Measurements from ENCODE around the gene CCDC154. TPM values are rescaled to one million over a fixed set of nuclear protein-coding genes. Genes with fewer than 3 reads are reported as not detected.
A peak's percentile ranks its signal among the peaks of the same experiment; 100 is the strongest.
"Not testable (repeated sequence)": the region's sequence is repeated elsewhere in the genome, so short reads cannot be mapped to it uniquely, and the experiment has no call there.

Gene CCDC154
- total RNA-seq, 1 donor from 2014 or later, result not detected

DNA sequence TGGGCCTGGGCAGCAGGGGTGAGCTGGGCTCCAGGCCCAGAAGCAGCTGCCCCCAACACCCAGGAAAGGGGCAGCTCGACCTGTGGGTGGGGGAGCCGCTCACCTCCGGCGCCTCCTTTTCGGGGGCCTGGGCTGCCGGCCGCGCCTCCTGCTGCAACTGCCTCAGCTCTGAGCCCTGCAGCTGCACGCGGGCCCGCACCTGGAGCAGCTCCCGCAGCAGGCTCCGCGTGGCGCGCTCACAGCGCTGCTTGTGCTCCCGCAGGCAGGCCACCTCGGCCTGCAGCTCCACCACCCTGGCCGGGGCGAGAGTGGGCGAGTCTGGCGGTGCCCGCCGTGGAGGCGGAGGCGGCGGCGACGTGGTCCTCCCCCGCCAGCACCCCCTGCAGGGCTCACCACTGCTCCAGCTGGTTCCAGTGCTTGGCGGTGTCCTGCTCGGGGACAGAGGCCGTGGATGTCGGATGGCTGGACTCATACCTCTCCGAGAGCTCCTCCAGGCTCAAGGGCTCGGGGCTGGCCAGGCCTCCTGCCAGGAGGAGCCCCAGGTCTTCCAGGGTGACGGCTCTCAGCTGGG is 868 bp downstream of the CCDC154 start:
- Mint-ChIP-seq H3K27ac (no peak overlapping the region), H3K4me1 (no peaks in the 10 kb centered on the region), H3K9me3 (no peaks in the 10 kb centered on the region), H3K36me3 (no peaks in the 10 kb centered on the region), H3K27me3 (ENCODE audit: insufficient read depth, low read depth) (no peaks in the 10 kb centered on the region), H3K4me3 (no peak overlapping the region)
- no peak for DNase-seq (ENCODE audit: low spot score)
- no peaks in the 10 kb centered on the region for H3F3A ChIP-seq (ENCODE audit: low read depth)
- TF ChIP-seq EZH2phosphoT487 (IDR thresholded peaks at IDR 0.05), result no peak
- no peak for TF ChIP-seq EZH2 (IDR thresholded peaks at IDR 0.05)
- TF ChIP-seq, protein P1, sequence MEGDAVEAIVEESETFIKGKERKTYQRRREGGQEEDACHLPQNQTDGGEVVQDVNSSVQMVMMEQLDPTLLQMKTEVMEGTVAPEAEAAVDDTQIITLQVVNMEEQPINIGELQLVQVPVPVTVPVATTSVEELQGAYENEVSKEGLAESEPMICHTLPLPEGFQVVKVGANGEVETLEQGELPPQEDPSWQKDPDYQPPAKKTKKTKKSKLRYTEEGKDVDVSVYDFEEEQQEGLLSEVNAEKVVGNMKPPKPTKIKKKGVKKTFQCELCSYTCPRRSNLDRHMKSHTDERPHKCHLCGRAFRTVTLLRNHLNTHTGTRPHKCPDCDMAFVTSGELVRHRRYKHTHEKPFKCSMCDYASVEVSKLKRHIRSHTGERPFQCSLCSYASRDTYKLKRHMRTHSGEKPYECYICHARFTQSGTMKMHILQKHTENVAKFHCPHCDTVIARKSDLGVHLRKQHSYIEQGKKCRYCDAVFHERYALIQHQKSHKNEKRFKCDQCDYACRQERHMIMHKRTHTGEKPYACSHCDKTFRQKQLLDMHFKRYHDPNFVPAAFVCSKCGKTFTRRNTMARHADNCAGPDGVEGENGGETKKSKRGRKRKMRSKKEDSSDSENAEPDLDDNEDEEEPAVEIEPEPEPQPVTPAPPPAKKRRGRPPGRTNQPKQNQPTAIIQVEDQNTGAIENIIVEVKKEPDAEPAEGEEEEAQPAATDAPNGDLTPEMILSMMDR (IDR thresholded peaks at IDR 0.05), result no peak
- no peak overlapping the region for H2AFZ ChIP-seq (replicated peaks)
- H3K4me3 ChIP-seq, result no peak overlapping the region
- peak overlapping the region; percentile 27 for H3K9ac ChIP-seq
- H3K4me1 ChIP-seq, result no peaks in the 10 kb centered on the region
- no peaks in the 10 kb centered on the region for H3K9me3 ChIP-seq (ENCODE audit: low read depth)
- no peaks in the 10 kb centered on the region for H3K36me3 ChIP-seq
- no peaks in the 10 kb centered on the region for H3K79me2 ChIP-seq (ENCODE audit: low read depth)
- H3K27ac ChIP-seq, result no peak overlapping the region
- H4K20me1 ChIP-seq (ENCODE audit: low read depth), result no peaks in the 10 kb centered on the region
- no peaks in the 10 kb centered on the region for H3K27me3 ChIP-seq
- H3K4me2 ChIP-seq, result no peak overlapping the region

DNA sequence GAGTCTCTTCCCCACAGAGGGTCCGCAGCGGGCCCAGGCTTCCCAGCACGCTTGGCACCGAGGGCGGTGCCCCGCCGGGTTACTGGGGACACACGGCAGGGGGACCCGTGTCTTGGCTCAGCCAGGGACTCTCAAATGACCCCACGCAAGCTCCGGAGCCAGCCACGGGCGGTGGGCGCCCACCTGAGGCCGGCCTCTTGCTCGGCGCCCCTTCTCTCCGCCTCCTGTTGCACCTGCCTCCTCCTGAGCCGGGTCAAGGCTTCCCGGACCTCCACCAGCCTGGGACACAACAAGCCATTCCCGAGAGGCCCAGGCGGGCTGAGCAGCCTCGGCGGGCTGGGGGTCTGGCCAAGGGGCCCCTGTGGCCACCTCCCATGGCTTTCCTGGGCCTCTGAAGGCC is 1.7 kb downstream of the CCDC154 start:
- H3K27me3 Mint-ChIP-seq (ENCODE audit: insufficient read depth, low read depth), result no peaks in the 10 kb centered on the region
- Histone ChIP-seq H2AFZ (replicated peaks) (no peak overlapping the region), H3K9ac (no peak overlapping the region), H3K9me3 (ENCODE audit: low read depth) (no peaks in the 10 kb centered on the region), H3K36me3 (no peaks in the 10 kb centered on the region), H3K27ac (no peak overlapping the region), H4K20me1 (ENCODE audit: low read depth) (no peaks in the 10 kb centered on the region), H3K4me3 (no peak overlapping the region), H3K79me2 (ENCODE audit: low read depth) (no peaks in the 10 kb centered on the region), H3K4me2 (no peak overlapping the region), H3K4me1 (no peaks in the 10 kb centered on the region), H3K27me3 (no peaks in the 10 kb centered on the region), H3F3A (ENCODE audit: low read depth) (no peaks in the 10 kb centered on the region)
- TF ChIP-seq, protein P1 (IDR thresholded peaks at IDR 0.05), result no peak
- TF ChIP-seq EZH2 (IDR thresholded peaks at IDR 0.05) (no peak), EZH2phosphoT487 (IDR thresholded peaks at IDR 0.05) (no peak)
- no peaks in the 10 kb centered on the region for H3K9me3 Mint-ChIP-seq
- H3K4me1 Mint-ChIP-seq, result no peaks in the 10 kb centered on the region
- no peak overlapping the region for H3K27ac Mint-ChIP-seq
- DNase-seq (ENCODE audit: low spot score), result no peak
- H3K4me3 Mint-ChIP-seq, result no peak overlapping the region
- H3K36me3 Mint-ChIP-seq, result no peaks in the 10 kb centered on the region

DNA sequence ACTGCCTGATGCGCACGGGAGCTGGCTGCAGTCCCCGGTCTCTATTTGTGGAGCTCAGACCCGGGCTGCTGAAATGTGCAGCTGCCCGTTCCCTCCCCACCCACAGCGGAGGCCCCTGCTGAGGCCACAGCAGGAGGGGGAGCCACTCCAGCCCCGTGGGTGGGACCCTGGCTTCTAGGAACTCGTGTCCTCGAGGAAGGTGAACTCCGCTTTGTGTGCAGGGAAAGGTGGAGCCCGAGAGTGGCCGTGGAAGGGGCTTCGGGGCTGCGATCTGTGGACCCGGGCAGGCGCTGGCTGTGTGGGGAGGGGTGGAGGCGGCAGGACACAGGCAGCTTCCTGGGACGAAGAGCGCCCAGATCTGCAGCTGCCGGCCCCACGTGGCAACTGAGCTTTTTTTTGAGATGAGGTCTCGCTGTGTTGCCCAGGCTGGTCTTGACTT is 2.9 kb downstream of the CCDC154 start:
- Histone ChIP-seq H3K4me2 (no peak overlapping the region), H4K20me1 (ENCODE audit: low read depth) (no peaks in the 10 kb centered on the region), H3K27ac (no peak overlapping the region), H3K4me3 (no peak overlapping the region), H3K4me1 (no peaks in the 10 kb centered on the region), H3K27me3 (no peaks in the 10 kb centered on the region), H3F3A (ENCODE audit: low read depth) (no peaks in the 10 kb centered on the region), H3K9ac (no peak overlapping the region), H3K9me3 (ENCODE audit: low read depth) (no peaks in the 10 kb centered on the region), H2AFZ (replicated peaks) (no peak overlapping the region), H3K36me3 (no peaks in the 10 kb centered on the region), H3K79me2 (ENCODE audit: low read depth) (no peaks in the 10 kb centered on the region)
- no peaks in the 10 kb centered on the region for H3K4me1 Mint-ChIP-seq
- no peaks in the 10 kb centered on the region for H3K9me3 Mint-ChIP-seq
- TF ChIP-seq EZH2phosphoT487 (IDR thresholded peaks at IDR 0.05) (no peak), EZH2 (IDR thresholded peaks at IDR 0.05) (no peak)
- TF ChIP-seq, protein P1 (IDR thresholded peaks at IDR 0.05), result no peak
- no peak overlapping the region for H3K4me3 Mint-ChIP-seq
- H3K36me3 Mint-ChIP-seq, result no peaks in the 10 kb centered on the region
- no peaks in the 10 kb centered on the region for H3K27me3 Mint-ChIP-seq (ENCODE audit: insufficient read depth, low read depth)
- no peak overlapping the region for H3K27ac Mint-ChIP-seq
- no peak for DNase-seq (ENCODE audit: low spot score)

DNA sequence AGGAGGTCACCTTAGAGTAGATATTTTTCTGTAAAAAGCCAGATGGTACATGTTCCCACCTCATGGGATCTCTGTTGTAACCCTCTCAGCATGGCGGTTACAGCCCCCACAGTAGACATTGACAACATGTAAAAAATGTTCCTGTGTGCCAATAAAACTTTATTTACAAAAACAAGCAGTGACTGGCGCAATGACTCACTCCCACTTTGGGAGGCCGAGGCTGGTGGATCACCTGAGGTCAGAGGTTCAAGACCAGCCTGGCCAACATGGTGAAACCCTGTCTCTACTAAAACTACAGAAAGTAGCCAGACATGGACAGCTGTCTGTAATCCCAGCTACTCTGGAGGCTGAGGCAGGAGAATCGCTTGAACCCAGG is 4.7 kb downstream of the CCDC154 start:
- not testable (repeated sequence) for H3K36me3 Mint-ChIP-seq; H3K27ac Mint-ChIP-seq; H2AFZ ChIP-seq (replicated peaks); H3K4me1 Mint-ChIP-seq; H4K20me1 ChIP-seq (ENCODE audit: low read depth); H3K9ac ChIP-seq; H3K4me2 ChIP-seq; H3K27ac ChIP-seq; H3K4me3 ChIP-seq; H3K27me3 ChIP-seq; H3K36me3 ChIP-seq; H3K4me3 Mint-ChIP-seq; H3F3A ChIP-seq (ENCODE audit: low read depth); DNase-seq (ENCODE audit: low spot score); H3K79me2 ChIP-seq (ENCODE audit: low read depth); H3K27me3 Mint-ChIP-seq (ENCODE audit: insufficient read depth, low read depth); H3K9me3 ChIP-seq (ENCODE audit: low read depth); H3K9me3 Mint-ChIP-seq; H3K4me1 ChIP-seq
